Cardiac muscle cell (in vitro differentiated cells and primary cell): ENCODE data around the gene MIDN. TPM values are rescaled to one million over a fixed set of nuclear protein-coding genes. Genes with fewer than 3 reads are reported as not detected.

Source experiments
- DNase-seq, 2 donors: peaks; one replicate each; pipeline versions ENCODE4 v3.0.0 to v3.0.0-alpha.2; 2010 to 2017; ENCODE audit warnings: low read depth in 1 of 2, low spot score in 1 of 2
- H3K27ac ChIP-seq: fragments of 200-600 bp; sonication (generic); 2 replicates; pipeline ENCODE4 v1.5.1; 2016
- H3K27me3 ChIP-seq: fragments of 200-600 bp; sonication (generic); 2 replicates; pipeline ENCODE4 v1.6.0; 2016; ENCODE audit warnings: control low read depth
- H3K36me3 ChIP-seq: fragments of 200-600 bp; sonication (generic); 2 replicates; pipeline ENCODE4 v1.5.1; 2016; ENCODE audit warnings: control low read depth
- H3K4me1 ChIP-seq: fragments of 200-600 bp; sonication (generic); 2 replicates; pipeline ENCODE4 v1.8.1; 2017; ENCODE audit warnings: low read depth, mild to moderate bottlenecking, mixed run types
- H3K4me3 ChIP-seq: fragments of 200-600 bp; sonication (generic); 2 replicates; pipeline ENCODE4 v1.5.1; 2016; ENCODE audit warnings: mild to moderate bottlenecking
- H3K9me3 ChIP-seq: fragments of 200-600 bp; sonication (generic); 2 replicates; pipeline ENCODE4 v1.5.1; 2017; ENCODE audit warnings: low read depth, mild to moderate bottlenecking, control low read depth
- CTCF ChIP-seq: IDR thresholded peaks from 2 replicates; pipeline ENCODE4 v1.5.1; 2012; ENCODE audit warnings: low read depth, mild to moderate bottlenecking, low read length
- polyA plus RNA-seq: library from polyadenylated mRNA; unstranded; fragments of >200 nt; fragmentation: Nextera tagmentation; extraction: Ambion mirVana; gene quantifications from 2 replicates; pipeline ENCODE4 v1.2.1, GENCODE V29; 2016
- total RNA-seq: library from RNA; depleted of rRNA; stranded (reverse); fragments of >200 nt; gene quantifications from 2 replicates; pipeline ENCODE4 v1.2.3, GENCODE V29; 2016

The MIDN gene
- total and polyA plus RNA-seq, 2 experiments from 2014 or later = 58.1 to 89.2 TPM

GRCh38 chr19:1295169-1296012, 47.0 kb downstream of the MIDN start:
- Histone ChIP-seq H3K36me3 (no peaks in the 10 kb centered on the region), H3K4me3 (peak overlapping the region; percentile 23), H3K27me3 (peaks cover 6% of the 10 kb centered on the region), H3K9me3 (no peaks in the 10 kb centered on the region), H3K4me1 (no peaks in the 10 kb centered on the region), H3K27ac (no peak overlapping the region)
- peak; percentile 26 to 36 for DNase-seq
- TF ChIP-seq CTCF = no peak

GRCh38 chr19:1296078-1296477, 47.7 kb downstream of the MIDN start:
- H3K27ac ChIP-seq = no peak overlapping the region
- no peak for DNase-seq
- no peaks in the 10 kb centered on the region for H3K36me3 ChIP-seq
- no peak for TF ChIP-seq CTCF
- H3K4me3 ChIP-seq = no peak overlapping the region
- no peaks in the 10 kb centered on the region for H3K9me3 ChIP-seq
- H3K27me3 ChIP-seq = peaks cover 6% of the 10 kb centered on the region
- H3K4me1 ChIP-seq = no peaks in the 10 kb centered on the region

- Histone ChIP-seq H3K4me1 (no peaks in the 10 kb centered on the region), H3K27ac (no peak overlapping the region), H3K27me3 (peaks cover 6% of the 10 kb centered on the region), H3K36me3 (no peaks in the 10 kb centered on the region), H3K4me3 (no peak overlapping the region), H3K9me3 (no peaks in the 10 kb centered on the region)
- no peak for DNase-seq
- no peak for TF ChIP-seq CTCF
Observed at GRCh38 chr19:1296575-1297271, 48.3 kb downstream of the MIDN start.

GRCh38 chr19:1298235-1298634, 49.9 kb downstream of the MIDN start:
- Histone ChIP-seq H3K4me3 (no peak overlapping the region), H3K36me3 (no peaks in the 10 kb centered on the region), H3K9me3 (no peaks in the 10 kb centered on the region), H3K27me3 (peaks cover 6% of the 10 kb centered on the region), H3K4me1 (no peaks in the 10 kb centered on the region), H3K27ac (no peak overlapping the region)
- DNase-seq = no peak
- no peak for TF ChIP-seq CTCF

GRCh38 chr19:1299801-1300200, 51.4 kb downstream of the MIDN start:
- no peak for DNase-seq
- no peaks in the 10 kb centered on the region for H3K36me3 ChIP-seq
- H3K27ac ChIP-seq = no peak overlapping the region
- TF ChIP-seq CTCF = no peak
- no peaks in the 10 kb centered on the region for H3K4me1 ChIP-seq
- no peak overlapping the region for H3K4me3 ChIP-seq
- H3K27me3 ChIP-seq = peaks cover 6% of the 10 kb centered on the region
- H3K9me3 ChIP-seq = no peaks in the 10 kb centered on the region
